Activated CD4-positive, alpha-beta memory T cell treated with anti-CD3 and anti-CD28 coated beads, Interleukin-2, amount 10 ng/mL, durations not matched to agents 7 days and 5 days (primary cell): Measurements from ENCODE around the gene NKX3-2. TPM values are rescaled to one million over a fixed set of nuclear protein-coding genes. Genes with fewer than 3 reads are reported as not detected.
"Not testable (repeated sequence)": the region's sequence is repeated elsewhere in the genome, so short reads cannot be mapped to it uniquely, and the experiment has no call there.

Experiments
- CTCF ChIA-PET: fragments of 350-600 bp; sonication (Branson Sonifier 250); formaldehyde crosslinking; loops from one replicate; lab custom pipeline; 2021; ENCODE audit warnings: antibody characterized with exemption, inconsistent platforms; lab: Charles Lee
- POLR2A ChIA-PET: fragments of 350-600 bp; sonication (Branson Sonifier 250); formaldehyde crosslinking; loops from one replicate; lab custom pipeline; 2021; ENCODE audit warnings: antibody characterized with exemption; lab: Charles Lee
- DNase-seq: peaks from one replicate; pipeline ENCODE4 v3.0.0-alpha.2; 2020
- H3K27ac Mint-ChIP-seq: one replicate; pipeline ENCODE4 v1.8.0; 2021; ENCODE audit warnings: mild to moderate bottlenecking, mixed read lengths
- H3K27me3 Mint-ChIP-seq: one replicate; pipeline ENCODE4 v1.8.0; 2021; ENCODE audit warnings: mixed read lengths
- H3K36me3 Mint-ChIP-seq: one replicate; pipeline ENCODE4 v1.8.0; 2021; ENCODE audit warnings: low read depth, mixed read lengths
- H3K4me1 Mint-ChIP-seq: one replicate; pipeline ENCODE4 v1.8.0; 2021; ENCODE audit warnings: mixed read lengths
- H3K4me3 Mint-ChIP-seq: one replicate; pipeline ENCODE4 v1.8.0; 2021; ENCODE audit warnings: mild to moderate bottlenecking, mixed read lengths
- H3K9me3 Mint-ChIP-seq: one replicate; pipeline ENCODE4 v1.8.0; 2021; ENCODE audit warnings: mixed read lengths
- total RNA-seq, 2 experiments: library from RNA; stranded (reverse); gene quantifications; one replicate each; pipeline ENCODE4 v1.2.3, GENCODE V29; 2021

Gene NKX3-2
- not detected for total RNA-seq

DNA sequence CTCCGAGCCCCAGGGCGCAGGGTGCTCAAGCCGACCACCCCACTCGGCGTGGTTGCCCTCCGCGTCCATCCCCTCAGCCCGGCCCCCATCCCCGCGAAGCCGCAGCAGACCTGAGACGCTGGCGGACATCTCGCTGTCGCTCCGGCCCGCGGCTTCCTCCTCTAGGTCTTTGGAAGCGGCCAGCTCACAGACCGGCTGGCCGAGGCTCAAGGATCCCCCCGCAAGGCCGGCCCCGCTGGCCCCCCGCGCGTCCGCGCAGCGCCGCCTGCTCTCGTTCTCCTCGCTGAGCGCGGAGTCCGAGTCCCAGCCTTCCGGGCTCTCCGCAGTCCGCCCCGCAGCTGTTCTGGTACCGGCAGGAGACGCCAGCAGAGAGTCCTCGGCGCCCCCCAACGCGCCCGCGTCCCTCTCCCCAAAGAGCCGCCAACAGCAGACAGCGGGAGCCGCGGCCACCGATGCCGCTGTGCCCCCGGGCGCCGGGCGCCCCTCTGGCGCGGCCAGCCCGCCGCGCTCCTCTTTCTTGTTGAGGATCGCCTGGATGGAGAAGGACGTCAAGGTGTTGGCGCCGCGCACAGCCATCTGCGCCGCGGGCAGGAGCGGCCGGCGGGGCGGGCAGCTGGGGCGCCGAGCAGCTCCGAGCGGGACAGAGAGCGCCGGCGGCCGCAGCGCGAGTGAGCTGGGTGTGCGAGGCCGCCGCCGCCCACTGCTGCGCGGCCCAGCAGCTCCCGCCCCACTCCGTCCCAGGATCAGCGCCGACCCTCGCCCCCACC lies at the start of gene NKX3-2:
Gene NKX3-2 (minus strand): TSS at position 670 of the 767 bp plus-strand sequence. CDS start 94 bp downstream, at position 576.
- POLR2A ChIA-PET: interaction anchor here (0.8 kb wide), 1 partner anchor 16 kb away, joined by 3 read pairs; no protein-coding TSS in a partner anchor

GRCh38 chr4:13592220-13592619 lies 47.9 kb upstream of the NKX3-2 start:
- ChIA-PET POLR2A (no interaction called here), CTCF (no interaction called here)
- H3K4me1 Mint-ChIP-seq: no peaks in the 10 kb centered on the region
- peaks cover 15% of the 10 kb centered on the region for H3K36me3 Mint-ChIP-seq
- no peaks in the 10 kb centered on the region for H3K9me3 Mint-ChIP-seq
- no peaks in the 10 kb centered on the region for H3K27me3 Mint-ChIP-seq
- H3K27ac Mint-ChIP-seq: no peak overlapping the region
- no peak for DNase-seq
- no peak overlapping the region for H3K4me3 Mint-ChIP-seq

More for the DNA sequence above, at the start of gene NKX3-2:
- H3K4me3 Mint-ChIP-seq: peak within 1 kb of the TSS; percentile 57
- DNase-seq: no peak
- H3K27me3 Mint-ChIP-seq: peaks cover 72% of the 10 kb centered on the region
- no peaks in the 10 kb centered on the region for H3K9me3 Mint-ChIP-seq
- CTCF ChIA-PET: interaction anchor here (1.5 kb wide), 1 partner anchor 14 kb away, joined by 4 read pairs; no protein-coding TSS in a partner anchor
- peaks cover 21% of the 10 kb centered on the region for H3K36me3 Mint-ChIP-seq
- H3K4me1 Mint-ChIP-seq: peaks cover 44% of the 10 kb centered on the region
- H3K27ac Mint-ChIP-seq: peak within 1 kb of the TSS; percentile 21

GRCh38 chr4:13590766-13591165 lies 46.5 kb upstream of the NKX3-2 start:
- ChIA-PET CTCF (no interaction called here), POLR2A (no interaction called here)
- H3K9me3 Mint-ChIP-seq: no peaks in the 10 kb centered on the region
- H3K4me3 Mint-ChIP-seq: no peak overlapping the region
- H3K27me3 Mint-ChIP-seq: no peaks in the 10 kb centered on the region
- peaks cover 14% of the 10 kb centered on the region for H3K36me3 Mint-ChIP-seq
- DNase-seq: no peak
- no peaks in the 10 kb centered on the region for H3K4me1 Mint-ChIP-seq
- H3K27ac Mint-ChIP-seq: no peak overlapping the region

DNA sequence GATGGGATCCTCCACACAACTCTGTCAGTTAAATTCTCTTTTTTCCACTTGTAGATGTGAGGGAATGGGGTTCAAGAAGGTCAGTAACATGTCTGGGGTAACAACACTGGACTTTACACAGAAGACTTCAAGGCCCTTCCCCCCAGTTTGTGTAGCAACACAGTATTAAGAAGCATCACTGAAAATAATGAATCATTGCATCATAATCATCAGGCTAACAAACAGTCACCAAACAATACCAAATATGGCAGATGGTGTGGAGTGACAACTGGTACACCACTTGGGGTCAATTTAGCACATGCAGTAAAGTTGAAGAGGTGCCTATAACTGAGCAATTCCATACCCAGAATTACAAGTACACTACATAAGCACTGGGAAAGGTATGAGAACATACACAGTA lies 44.6 kb upstream of the NKX3-2 start:
- H3K4me1 Mint-ChIP-seq: no peaks in the 10 kb centered on the region
- ChIA-PET POLR2A (no interaction called here), CTCF (no interaction called here)
- H3K4me3 Mint-ChIP-seq: no peak overlapping the region
- H3K9me3 Mint-ChIP-seq: no peaks in the 10 kb centered on the region
- no peaks in the 10 kb centered on the region for H3K27me3 Mint-ChIP-seq
- H3K36me3 Mint-ChIP-seq: peaks cover 15% of the 10 kb centered on the region
- DNase-seq: no peak
- no peak overlapping the region for H3K27ac Mint-ChIP-seq

DNA sequence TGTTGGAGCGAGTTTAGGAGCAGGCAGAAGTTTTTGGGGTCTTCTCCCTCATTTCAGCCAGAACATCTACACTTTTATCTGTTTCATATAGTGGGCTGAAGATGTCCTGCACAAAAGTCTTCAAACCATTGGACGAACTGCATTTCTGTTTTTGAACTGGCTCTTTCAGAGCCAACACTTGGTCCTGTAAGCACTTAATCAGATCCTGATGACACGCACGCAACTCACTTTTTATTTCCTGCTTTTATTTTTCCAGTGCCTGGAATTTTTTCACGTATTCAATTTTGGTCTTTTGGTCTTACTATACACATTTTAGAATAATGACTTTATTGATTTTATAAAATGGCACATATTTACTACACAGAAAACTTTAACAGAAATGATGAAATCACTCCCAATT lies 40.2 kb upstream of the NKX3-2 start:
- Mint-ChIP-seq H3K36me3 (peaks cover 37% of the 10 kb centered on the region), H3K27ac (no peak overlapping the region), H3K4me1 (peaks cover 2% of the 10 kb centered on the region), H3K9me3 (no peaks in the 10 kb centered on the region), H3K4me3 (no peak overlapping the region), H3K27me3 (no peaks in the 10 kb centered on the region)
- CTCF ChIA-PET: no interaction called here
- POLR2A ChIA-PET: no interaction called here
- no peak for DNase-seq

GRCh38 chr4:13580036-13580435 lies 35.7 kb upstream of the NKX3-2 start:
- H3K9me3 Mint-ChIP-seq: no peaks in the 10 kb centered on the region
- no peaks in the 10 kb centered on the region for H3K27me3 Mint-ChIP-seq
- DNase-seq: no peak
- peaks cover 2% of the 10 kb centered on the region for H3K4me1 Mint-ChIP-seq
- ChIA-PET CTCF (no interaction called here), POLR2A (no interaction called here)
- peaks cover 45% of the 10 kb centered on the region for H3K36me3 Mint-ChIP-seq
- no peak overlapping the region for H3K4me3 Mint-ChIP-seq
- H3K27ac Mint-ChIP-seq: no peak overlapping the region

- POLR2A ChIA-PET: no interaction called here
- no peaks in the 10 kb centered on the region for H3K4me1 Mint-ChIP-seq
- CTCF ChIA-PET: interaction anchor here (0.6 kb wide), 1 partner anchor 101 kb away, joined by 3 read pairs; no protein-coding TSS in a partner anchor
- H3K36me3 Mint-ChIP-seq: peaks cover 39% of the 10 kb centered on the region
- no peak overlapping the region for H3K4me3 Mint-ChIP-seq
- DNase-seq: no peak
- no peaks in the 10 kb centered on the region for H3K9me3 Mint-ChIP-seq
- no peak overlapping the region for H3K27ac Mint-ChIP-seq
- H3K27me3 Mint-ChIP-seq: no peaks in the 10 kb centered on the region
Measured at GRCh38 chr4:13577660-13578059, 33.4 kb upstream of the NKX3-2 start.

DNA sequence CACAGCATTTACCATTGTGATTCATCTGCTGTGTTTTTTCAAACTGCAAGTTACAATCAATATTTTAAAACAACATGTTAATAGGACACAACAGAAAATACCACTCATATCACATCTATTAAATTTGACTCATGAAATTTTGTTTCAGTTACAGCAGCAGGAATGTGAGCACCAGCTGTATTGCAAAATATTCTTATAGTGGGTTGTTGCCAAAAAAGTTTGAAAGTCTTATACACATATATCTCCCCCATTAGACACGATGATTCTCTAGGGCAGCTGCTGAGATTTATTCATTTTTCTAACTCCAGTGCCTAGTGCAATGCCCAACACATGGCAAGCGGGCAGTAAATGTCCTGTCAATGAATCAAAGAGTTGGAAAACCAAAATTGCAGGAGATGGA lies 26.6 kb upstream of the NKX3-2 start:
- Mint-ChIP-seq H3K36me3 (peaks cover 33% of the 10 kb centered on the region), H3K27me3 (no peaks in the 10 kb centered on the region), H3K27ac (no peak overlapping the region), H3K4me3 (no peak overlapping the region), H3K9me3 (no peaks in the 10 kb centered on the region), H3K4me1 (no peaks in the 10 kb centered on the region)
- POLR2A ChIA-PET: no interaction called here
- CTCF ChIA-PET: no interaction called here
- DNase-seq: no peak

DNA sequence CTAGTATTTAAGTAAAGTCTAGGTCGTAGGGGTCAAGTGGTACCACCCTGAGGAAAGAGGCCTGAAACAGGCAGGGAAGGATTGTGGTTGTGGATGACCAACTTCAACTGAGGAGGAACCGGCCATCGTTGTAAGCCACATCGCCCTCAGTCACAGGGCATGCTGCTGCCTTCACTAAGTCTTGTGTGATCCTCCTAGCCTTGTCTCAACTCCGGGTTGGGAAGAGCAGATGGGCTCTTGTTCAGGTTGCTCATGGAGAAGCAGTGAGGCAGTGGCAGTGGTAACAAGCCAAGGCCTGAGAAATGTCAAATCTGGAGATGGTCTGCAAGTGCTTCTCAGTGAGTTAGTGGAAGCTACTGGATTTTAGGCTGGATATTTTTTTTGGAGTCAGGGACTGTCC lies 22.8 kb upstream of the NKX3-2 start:
- peaks cover 30% of the 10 kb centered on the region for H3K36me3 Mint-ChIP-seq
- no peak overlapping the region for H3K27ac Mint-ChIP-seq
- ChIA-PET POLR2A (no interaction called here), CTCF (no interaction called here)
- no peak for DNase-seq
- no peaks in the 10 kb centered on the region for H3K4me1 Mint-ChIP-seq
- H3K9me3 Mint-ChIP-seq: no peaks in the 10 kb centered on the region
- H3K27me3 Mint-ChIP-seq: no peaks in the 10 kb centered on the region
- H3K4me3 Mint-ChIP-seq: no peak overlapping the region

GRCh38 chr4:13562876-13563275 lies 18.6 kb upstream of the NKX3-2 start:
- H3K4me3 Mint-ChIP-seq: no peak overlapping the region

GRCh38 chr4:13561673-13562072 lies 17.4 kb upstream of the NKX3-2 start:
- Mint-ChIP-seq H3K4me1 (no peaks in the 10 kb centered on the region), H3K27me3 (peaks cover 6% of the 10 kb centered on the region), H3K36me3 (no peaks in the 10 kb centered on the region), H3K4me3 (no peak overlapping the region), H3K27ac (no peak overlapping the region), H3K9me3 (no peaks in the 10 kb centered on the region)
- POLR2A ChIA-PET: no interaction called here
- no peak for DNase-seq
- CTCF ChIA-PET: no interaction called here

More at GRCh38 chr4:13562876-13563275, 18.6 kb upstream of the NKX3-2 start:
- no peaks in the 10 kb centered on the region for H3K9me3 Mint-ChIP-seq
- POLR2A ChIA-PET: no interaction called here
- no peak overlapping the region for H3K27ac Mint-ChIP-seq
- H3K36me3 Mint-ChIP-seq: peaks cover under 1% of the 10 kb centered on the region
- DNase-seq: no peak
- CTCF ChIA-PET: no interaction called here
- H3K27me3 Mint-ChIP-seq: peaks cover 2% of the 10 kb centered on the region
- no peaks in the 10 kb centered on the region for H3K4me1 Mint-ChIP-seq

DNA sequence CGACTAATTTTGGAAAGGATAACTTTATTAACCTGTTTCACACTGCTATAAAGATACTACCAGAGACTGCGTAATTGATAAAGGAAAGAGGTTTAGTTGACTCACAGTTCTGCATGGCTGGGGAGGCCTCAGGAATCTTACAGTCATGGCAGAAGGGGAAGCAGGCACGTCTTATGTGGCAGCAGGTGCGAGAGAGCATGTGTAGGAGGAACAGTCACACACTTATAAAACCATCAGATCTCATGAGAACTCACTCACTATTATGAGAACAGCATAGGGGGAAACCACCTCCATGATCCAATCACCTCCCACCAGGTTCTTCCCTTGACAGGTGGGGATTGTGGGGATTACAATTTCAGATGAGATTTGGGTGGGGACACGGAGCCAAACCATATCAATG lies 15.8 kb upstream of the NKX3-2 start:
- H3K9me3 Mint-ChIP-seq, H3K4me1 Mint-ChIP-seq, H3K27ac Mint-ChIP-seq, H3K36me3 Mint-ChIP-seq, H3K4me3 Mint-ChIP-seq, POLR2A ChIA-PET, H3K27me3 Mint-ChIP-seq, DNase-seq: not testable (repeated sequence)
- CTCF ChIA-PET: interaction anchor here (1.2 kb wide), 1 partner anchor 12 kb away, joined by 3 read pairs; no protein-coding TSS in a partner anchor

DNA sequence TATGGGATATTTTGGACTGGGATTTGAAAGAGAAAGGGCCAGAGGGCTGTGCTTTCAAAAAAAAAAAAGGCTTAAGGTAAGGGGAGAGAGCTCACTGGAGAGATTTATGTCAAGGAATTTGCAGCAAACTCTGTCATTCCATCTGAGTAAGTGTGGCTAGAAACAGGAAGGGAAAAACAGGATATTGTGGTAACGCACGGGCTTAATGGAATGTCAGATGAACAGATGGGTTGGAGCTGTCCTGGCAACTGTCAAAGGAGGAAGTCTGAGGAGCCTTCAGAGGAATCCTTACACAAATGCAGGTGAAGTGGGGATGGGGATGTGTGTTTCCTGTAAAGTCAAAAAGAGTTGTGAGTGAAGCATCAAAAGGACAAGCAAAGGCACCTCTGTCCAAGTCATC lies 15.1 kb upstream of the NKX3-2 start:
- H3K4me1 Mint-ChIP-seq: no peaks in the 10 kb centered on the region
- H3K9me3 Mint-ChIP-seq: no peaks in the 10 kb centered on the region
- POLR2A ChIA-PET: no interaction called here

GRCh38 chr4:13558881-13559280 lies 14.6 kb upstream of the NKX3-2 start:
- no peaks in the 10 kb centered on the region for H3K9me3 Mint-ChIP-seq
- CTCF ChIA-PET: no interaction called here
- no peaks in the 10 kb centered on the region for H3K36me3 Mint-ChIP-seq
- H3K27me3 Mint-ChIP-seq: peaks cover 15% of the 10 kb centered on the region
- H3K4me3 Mint-ChIP-seq: no peak overlapping the region
- no peak for DNase-seq
- POLR2A ChIA-PET: interaction anchor here (0.9 kb wide), 1 partner anchor 21 kb away, joined by 4 read pairs; no protein-coding TSS in a partner anchor
- no peak overlapping the region for H3K27ac Mint-ChIP-seq
- H3K4me1 Mint-ChIP-seq: no peaks in the 10 kb centered on the region

More for the DNA sequence above, 15.1 kb upstream of the NKX3-2 start:
- CTCF ChIA-PET: interaction anchor here (1.2 kb wide), 1 partner anchor 11 kb away, joined by 3 read pairs; no protein-coding TSS in a partner anchor
- no peak for DNase-seq
- Mint-ChIP-seq H3K4me3 (no peak overlapping the region), H3K36me3 (no peaks in the 10 kb centered on the region), H3K27ac (no peak overlapping the region), H3K27me3 (peaks cover 11% of the 10 kb centered on the region)
